Stimulated activated naive CD4-positive, alpha-beta T cell (primary cell): ENCODE data around the gene NKD1.

ENCODE experiments used
- DNase-seq, 6 experiments: peaks; one replicate each; lab custom pipeline; 2025; lab: John Stamatoyannopoulos, UW

The NKD1 gene

DNA sequence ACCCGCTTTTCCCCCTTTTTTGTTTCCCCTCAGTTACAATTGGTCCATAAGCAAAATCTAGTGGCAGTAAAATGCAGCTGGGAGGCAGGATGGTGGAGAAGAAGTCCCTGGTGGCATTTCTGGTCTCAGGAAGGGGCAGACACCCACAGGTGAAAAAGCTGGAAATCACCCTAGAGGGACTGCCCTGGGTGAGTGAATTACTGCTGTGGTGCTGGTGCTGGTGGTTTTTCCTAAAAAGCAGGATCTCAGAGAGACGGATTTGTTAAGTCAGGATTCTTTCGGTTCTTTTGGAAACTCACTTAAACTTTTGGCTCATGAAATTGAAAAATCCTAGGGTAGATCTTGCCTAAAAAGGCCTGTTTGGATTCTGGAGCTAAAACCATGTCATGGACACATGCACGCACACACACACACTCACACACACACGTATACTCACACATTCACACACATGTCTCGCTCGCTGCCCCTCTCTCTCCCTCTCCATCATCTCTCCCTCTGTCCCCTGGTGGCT is 65.8 kb downstream of the NKD1 start:
- no peak for DNase-seq

GRCh38 chr16:50614955-50615724 is 66.9 kb downstream of the NKD1 start:
- DNase-seq, result no peak

- DNase-seq, result no peak
Measured at GRCh38 chr16:50615891-50616290, 67.7 kb downstream of the NKD1 start.

DNA sequence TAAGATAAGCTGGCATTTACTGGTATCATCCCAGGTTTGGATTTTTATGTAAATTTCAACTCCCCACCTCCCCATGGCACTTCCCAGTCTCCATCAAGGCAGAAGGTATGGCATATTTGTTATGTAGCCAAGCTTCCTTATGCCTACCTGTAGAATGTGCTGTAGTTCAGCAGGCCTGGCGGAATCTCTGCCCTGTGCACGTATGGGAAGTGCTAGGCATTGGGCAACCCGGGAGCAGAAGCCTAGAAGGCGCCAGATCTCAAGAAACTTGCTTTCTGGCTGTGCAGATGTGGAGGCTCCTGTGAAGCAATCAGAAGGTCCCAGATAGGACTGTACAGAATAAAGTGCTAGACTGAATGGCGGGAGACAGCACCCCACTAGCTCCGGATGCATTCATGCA is 68.2 kb downstream of the NKD1 start:
- no peak for DNase-seq

- peak in 4 of 6 experiments; percentile 6 to 35 (median 16) for DNase-seq
Measured at GRCh38 chr16:50616883-50617645, 68.9 kb downstream of the NKD1 start.

GRCh38 chr16:50617646-50618184 is 69.5 kb downstream of the NKD1 start:
- DNase-seq, result no peak

- DNase-seq, result no peak
Measured at GRCh38 chr16:50618238-50618918, 70.2 kb downstream of the NKD1 start.

GRCh38 chr16:50619702-50620491 is 71.7 kb downstream of the NKD1 start:
- DNase-seq, result no peak

DNA sequence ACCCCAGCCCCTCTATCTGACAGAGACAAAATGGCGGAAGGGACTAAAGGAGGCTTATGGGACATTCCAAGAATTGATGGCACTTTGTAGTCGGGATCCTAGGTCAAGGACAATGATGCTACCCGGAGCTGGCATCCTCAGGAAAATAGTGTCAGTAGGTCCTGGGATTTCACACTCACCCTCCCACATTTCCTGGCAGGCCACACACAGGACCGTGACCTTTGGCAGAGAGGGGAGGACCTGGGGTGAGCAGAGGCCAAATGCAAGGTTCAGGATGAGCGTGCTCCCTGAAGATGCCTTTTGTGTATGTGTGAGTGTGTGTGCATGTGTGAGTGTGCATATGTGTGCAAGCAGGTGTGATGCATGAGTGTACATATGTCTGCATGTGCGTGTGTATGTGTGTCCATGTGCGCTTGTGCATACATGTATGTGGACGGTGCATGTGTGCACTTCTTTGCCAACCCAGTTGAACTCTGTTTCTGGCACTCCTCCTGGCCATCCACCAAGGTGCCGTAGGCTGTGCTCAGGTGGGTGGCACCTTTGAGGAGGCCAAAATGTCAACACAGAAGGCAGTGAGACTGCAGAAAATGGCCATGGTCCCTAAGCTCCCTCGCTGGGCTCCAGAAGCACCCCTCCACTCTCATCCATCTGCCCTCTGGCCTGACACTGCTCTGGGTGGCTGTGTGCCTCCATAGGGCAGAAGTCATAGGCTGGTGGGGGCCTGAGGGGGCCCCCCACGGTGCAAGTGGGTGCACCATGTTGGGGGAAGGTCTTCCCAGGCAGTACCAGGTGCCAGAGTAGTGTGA is 72.7 kb downstream of the NKD1 start:
- DNase-seq, result no peak

- DNase-seq, result no peak
Measured at GRCh38 chr16:50621452-50621792, 73.2 kb downstream of the NKD1 start.

DNA sequence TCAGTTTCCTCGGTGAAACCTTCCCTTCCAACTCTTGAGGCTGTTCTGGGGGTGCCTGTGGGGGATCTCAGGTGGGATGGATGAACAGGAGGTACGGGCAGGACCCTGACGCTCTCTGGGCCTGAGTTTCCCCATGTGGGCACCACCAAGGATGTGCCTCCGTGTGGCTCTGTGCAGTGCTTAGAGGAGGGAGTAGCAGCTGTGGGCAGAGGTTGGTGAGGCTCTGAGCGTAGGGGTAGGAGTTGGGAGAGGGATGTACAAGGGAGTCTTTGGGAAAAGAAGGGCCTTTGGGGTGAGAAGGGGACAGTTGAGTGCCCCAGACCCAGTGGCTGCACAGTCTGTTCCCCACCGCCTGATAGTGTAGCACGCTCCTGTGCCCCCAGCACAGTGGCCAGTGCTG is 73.8 kb downstream of the NKD1 start:
- no peak for DNase-seq

DNA sequence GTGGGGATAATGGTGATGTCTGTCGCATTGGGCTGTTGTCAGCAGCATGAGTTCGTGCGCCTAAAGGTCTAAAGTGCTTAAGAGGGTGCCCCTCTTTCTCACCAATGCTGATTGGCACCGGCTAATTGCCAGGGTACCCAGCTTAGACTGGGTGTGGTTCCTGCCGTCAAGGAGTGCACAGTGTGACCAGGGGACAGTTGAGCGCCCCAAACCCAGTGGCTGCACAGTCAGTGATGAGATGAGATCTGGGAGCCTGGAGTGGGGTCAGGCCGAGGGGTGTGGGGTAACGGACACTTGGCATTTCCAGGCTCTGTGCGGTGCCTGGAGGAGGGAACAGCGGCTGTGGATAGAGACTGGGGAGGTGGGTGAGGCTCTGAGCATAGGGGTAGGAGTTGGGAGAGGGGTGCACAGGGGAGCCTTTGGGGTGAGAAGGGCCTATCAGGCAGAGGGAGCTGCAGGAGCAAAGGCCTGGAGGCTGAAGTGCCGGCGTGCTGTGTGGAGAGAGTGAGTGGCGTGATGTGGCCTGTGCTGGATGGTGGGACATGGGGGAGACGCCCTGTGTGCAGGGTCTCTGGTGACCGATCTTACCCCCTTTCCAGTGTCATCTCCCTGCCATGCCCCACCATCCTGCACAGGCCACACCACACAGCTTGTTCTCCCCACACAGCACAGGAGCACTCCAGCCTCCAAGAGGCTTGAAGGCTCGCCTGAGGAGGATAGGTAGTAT is 74.6 kb downstream of the NKD1 start:
- no peak for DNase-seq

- no peak for DNase-seq
Measured at GRCh38 chr16:50624449-50624970, 76.3 kb downstream of the NKD1 start.

DNA sequence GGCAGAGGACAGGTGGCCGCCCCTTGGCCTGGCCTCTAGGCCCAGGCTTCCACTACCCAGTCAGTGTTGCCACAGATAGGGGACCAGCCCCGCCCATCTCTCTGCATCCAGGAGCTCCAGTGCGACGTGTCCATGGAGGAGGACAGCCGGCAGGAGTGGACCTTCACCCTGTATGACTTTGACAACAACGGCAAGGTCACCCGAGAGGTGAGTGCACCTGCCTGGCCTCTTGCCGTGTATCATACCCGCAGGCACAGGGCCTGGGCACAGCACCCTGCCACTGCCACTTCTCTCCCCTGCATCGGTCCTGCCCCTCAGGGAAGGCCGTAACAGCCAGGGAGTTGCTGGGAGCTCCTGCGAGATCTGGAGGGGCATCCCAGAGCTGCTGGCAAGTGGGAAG is 77.2 kb downstream of the NKD1 start:
- no peak for DNase-seq

GRCh38 chr16:50626868-50627267 is 78.7 kb downstream of the NKD1 start:
- DNase-seq, result peak in 3 of 6 experiments; percentile 23 to 46 (median 45)

GRCh38 chr16:50627419-50627818 is 79.2 kb downstream of the NKD1 start:
- peak; percentile 10 to 59 (median 48) for DNase-seq

DNA sequence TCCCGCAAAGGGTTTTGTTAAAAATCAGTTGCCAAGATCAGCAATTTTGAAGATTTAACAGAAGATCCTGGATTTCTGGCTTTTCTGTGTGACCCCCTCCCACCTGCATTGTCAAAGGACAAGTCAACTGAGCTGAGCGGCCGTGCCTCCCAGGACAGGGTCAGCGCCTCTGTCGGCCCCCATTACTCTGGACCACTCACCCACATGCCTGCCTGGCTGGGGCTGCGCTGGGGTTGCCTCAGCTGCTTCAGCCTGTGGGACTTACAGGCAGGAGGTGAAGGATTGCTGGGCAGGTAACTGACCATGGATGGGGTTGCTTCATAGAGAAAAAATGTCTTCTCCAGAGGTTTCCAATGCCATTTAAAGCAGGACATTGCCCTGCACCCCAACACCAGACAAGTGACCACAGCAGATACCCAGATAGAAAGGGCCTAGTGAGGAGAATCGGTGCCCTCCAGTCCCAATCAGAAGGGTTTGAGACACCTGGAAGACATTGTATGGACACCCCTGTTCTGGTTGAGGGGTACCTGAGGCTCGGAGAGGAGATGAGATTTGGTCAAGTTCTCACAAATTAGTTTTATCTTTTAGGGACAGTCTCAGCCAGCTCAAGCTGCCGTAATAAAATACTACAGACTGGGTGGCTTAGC is 80.1 kb downstream of the NKD1 start:
- no peak for DNase-seq

DNA sequence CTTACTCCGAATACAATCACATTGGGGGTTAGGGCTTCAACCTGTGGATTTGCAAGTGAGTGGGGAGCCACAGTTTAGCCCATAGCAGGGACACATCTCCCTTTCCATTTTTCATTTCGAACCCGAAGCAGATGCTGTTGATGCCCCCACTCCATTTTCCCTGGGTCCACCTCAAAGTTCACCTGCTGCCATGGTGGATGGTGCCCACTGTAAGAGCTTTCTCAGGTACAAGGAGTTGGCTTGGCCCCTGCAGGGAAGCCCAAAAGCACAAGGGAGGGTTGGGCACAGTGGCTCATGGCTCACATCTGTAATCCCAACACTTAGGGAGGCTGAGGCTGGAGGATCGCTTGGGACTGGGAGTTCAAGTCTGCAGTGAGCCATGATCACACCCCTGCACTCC is 81.1 kb downstream of the NKD1 start:
- no peak for DNase-seq

DNA sequence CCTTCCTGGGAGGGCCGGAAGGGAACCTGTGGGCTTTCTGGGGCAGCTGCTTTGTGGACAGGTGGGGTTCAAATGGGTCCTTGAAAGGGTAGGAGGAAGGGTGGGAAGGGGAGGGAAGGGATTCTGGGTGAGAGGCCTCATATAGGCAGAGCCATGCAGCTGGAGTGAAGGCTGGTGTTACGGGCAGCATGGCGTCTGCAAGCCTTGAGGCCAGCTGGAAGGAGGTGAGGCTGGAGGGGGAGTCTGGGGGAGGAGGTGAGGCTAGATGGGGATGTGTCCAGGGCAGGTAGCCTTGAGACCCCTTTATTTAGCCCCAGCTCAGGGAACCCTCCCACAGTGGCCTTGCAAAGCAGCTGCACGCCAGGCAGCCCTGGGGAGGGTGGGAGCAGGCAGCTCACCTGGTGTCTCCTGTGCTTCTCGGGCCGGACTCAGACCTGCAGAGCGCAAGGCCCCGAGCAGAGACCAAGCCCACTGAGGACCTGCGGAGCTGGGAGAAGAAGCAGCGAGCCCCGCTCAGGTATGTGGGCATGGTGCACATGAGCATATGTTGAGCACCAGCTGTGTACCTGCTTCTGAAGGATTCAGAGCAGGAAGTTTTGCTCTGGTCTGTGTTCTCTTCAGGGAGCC is 82.3 kb downstream of the NKD1 start:
- no peak for DNase-seq
